B cell (primary cell): ENCODE measurements around the gene SAMSN1. TPM values are rescaled to one million over a fixed set of nuclear protein-coding genes. Genes with fewer than 3 reads are reported as not detected.

Source experiments
- ATAC-seq: fragments of 200-7000 bp; cut with Tn5 transposase; one replicate; pipeline ENCODE4 v1.10.0; 2021; ENCODE audit warnings: low read depth, mild to moderate bottlenecking, moderate number of reproducible peaks, moderate library complexity
- CTCF ChIA-PET: fragments of 350-600 bp; sonication (Branson Sonifier 250); formaldehyde crosslinking; loops from one replicate; lab custom pipeline; 2021; ENCODE audit warnings: antibody characterized with exemption, inconsistent platforms; lab: Charles Lee
- POLR2A ChIA-PET: fragments of 350-600 bp; sonication (Branson Sonifier 250); formaldehyde crosslinking; loops from one replicate; lab custom pipeline; 2021; ENCODE audit warnings: antibody characterized with exemption; lab: Charles Lee
- DNase-seq: peaks from one replicate; pipeline ENCODE4 v3.0.0; 2013
- H2AFZ ChIP-seq: 2 replicates; pipeline ENCODE4 v1.6.1; 2012; ENCODE audit warnings: mild to moderate bottlenecking, low read depth, low read length; ENCODE audit not compliant: insufficient read depth, poor library complexity, severe bottlenecking
- H3K27ac ChIP-seq, 2 donors: 1 replicate in 1 of 2; 2 replicates in 1 of 2; pipeline ENCODE4 v1.5.1; 2012 to 2013; ENCODE audit warnings: low read length in 2 of 2, mild to moderate bottlenecking in 2 of 2, moderate library complexity in 1 of 2
- H3K27me3 ChIP-seq, 4 experiments: fragments of 200-600 bp in 1 of 4; sonication (generic) in 1 of 4; replicated peaks in 1 of 4; 1 replicate in 2 of 4; 2 replicates in 2 of 4; pipeline versions ENCODE4 v1.6.1 to v1.7.0; 2013 to 2016; ENCODE audit warnings: low read length in 3 of 4, mild to moderate bottlenecking in 2 of 4, mixed read lengths in 1 of 4, moderate library complexity in 1 of 4; ENCODE audit not compliant: insufficient read depth in 4 of 4, control insufficient read depth in 3 of 4; ENCODE audit errors: control extremely low read depth in 1 of 4
- H3K36me3 ChIP-seq, 2 experiments: replicated peaks in 1 of 2; 1 replicate in 1 of 2; 2 replicates in 1 of 2; pipeline versions ENCODE4 v1.6.1 to v1.7.1; 2013; ENCODE audit warnings: low read length in 1 of 2; ENCODE audit not compliant: insufficient read depth in 2 of 2, control insufficient read depth in 1 of 2; ENCODE audit errors: control extremely low read depth in 1 of 2, extremely low read depth in 1 of 2
- H3K4me1 ChIP-seq, 2 donors: fragments of 200-600 bp in 1 of 2; sonication (generic) in 1 of 2; 1 replicate in 1 of 2; 2 replicates in 1 of 2; pipeline versions ENCODE4 v1.5.1 to v1.6.1; 2013 to 2017; ENCODE audit warnings: low read length in 2 of 2; ENCODE audit not compliant: control insufficient read depth in 2 of 2, insufficient read depth in 2 of 2
- H3K4me2 ChIP-seq: replicated peaks from 2 replicates; pipeline ENCODE3; 2012; ENCODE audit warnings: mild to moderate bottlenecking, low read depth, low read length; ENCODE audit not compliant: poor library complexity, severe bottlenecking
- H3K4me3 ChIP-seq, 5 experiments: fragments of 200-600 bp in 1 of 5; sonication (generic) in 1 of 5; 1 replicate in 3 of 5; 2 replicates in 2 of 5; pipeline versions ENCODE4 v1.5.1 to v1.7.0; 2011 to 2016; ENCODE audit warnings: low read length in 4 of 5, mild to moderate bottlenecking in 4 of 5, low read depth in 2 of 5, control low read depth in 1 of 5, moderate library complexity in 1 of 5; ENCODE audit not compliant: insufficient read depth in 1 of 5; ENCODE audit errors: control extremely low read depth in 1 of 5, extremely low read depth in 1 of 5
- H3K79me2 ChIP-seq: fragments of 200-600 bp; sonication (generic); one replicate; pipeline ENCODE4 v1.6.0; 2016; ENCODE audit warnings: low read length; ENCODE audit not compliant: control insufficient read depth, insufficient read depth
- H3K9ac ChIP-seq: fragments of 200-600 bp; sonication (generic); 2 replicates; pipeline ENCODE4 v1.6.1; 2017; ENCODE audit warnings: mild to moderate bottlenecking, low read length, moderate library complexity
- H3K9me3 ChIP-seq, 3 donors: one replicate each; pipeline versions ENCODE4 v1.6.1 to v1.7.1; 2013; ENCODE audit warnings: low read length in 2 of 3; ENCODE audit not compliant: control insufficient read depth in 2 of 3, insufficient read depth in 1 of 3; ENCODE audit errors: control extremely low read depth in 1 of 3
- H4K20me1 ChIP-seq: 2 replicates; pipeline ENCODE4 v1.6.0; 2012; ENCODE audit warnings: mild to moderate bottlenecking, low read length; ENCODE audit not compliant: insufficient read depth, control insufficient read depth, poor library complexity, severe bottlenecking
- H3K27ac Mint-ChIP-seq: one replicate; pipeline ENCODE4 v1.8.0; 2021; ENCODE audit warnings: mixed read lengths
- H3K27me3 Mint-ChIP-seq: one replicate; pipeline ENCODE4 v1.8.0; 2021; ENCODE audit warnings: mixed read lengths
- H3K4me1 Mint-ChIP-seq: one replicate; pipeline ENCODE4 v1.8.0; 2021; ENCODE audit warnings: mixed read lengths
- H3K4me3 Mint-ChIP-seq: one replicate; pipeline ENCODE4 v1.8.0; 2021; ENCODE audit warnings: mixed read lengths
- H3K9me3 Mint-ChIP-seq: one replicate; pipeline ENCODE4 v1.8.0; 2022; ENCODE audit warnings: mixed read lengths; ENCODE audit not compliant: insufficient read depth
- CTCF ChIP-seq: fragments of 200-600 bp; IDR thresholded peaks from one replicate; pipeline ENCODE4 v1.8.0; 2022; ENCODE audit warnings: antibody characterized with exemption, mild to moderate bottlenecking
- EZH2 ChIP-seq: IDR thresholded peaks from 2 replicates; pipeline ENCODE4 v1.6.1; 2012; ENCODE audit warnings: borderline replicate concordance, low read depth, mild to moderate bottlenecking, moderate library complexity, low read length; ENCODE audit not compliant: insufficient read depth, poor library complexity, severe bottlenecking
- WGBS: methylation state at CpG from one replicate; pipeline ENCODE4 v1.1.5; 2013; ENCODE audit warnings: missing lambda C conversion rate; ENCODE audit not compliant: insufficient coverage; 5-methylcytosine and 5-hydroxymethylcytosine counted together
- intact Hi-C: fragments of 100-400 bp; cut with micrococcal nuclease; formaldehyde crosslinking; loops from one replicate; pipeline ENCODE4 v1.10.0; 2022
- polyA plus RNA-seq: library from polyadenylated mRNA; depleted of rRNA; stranded (reverse); fragments of >200 nt; gene quantifications from 2 replicates; pipeline ENCODE4 v1.2.3, GENCODE V29; 2012
- total RNA-seq, 2 donors: library from RNA; stranded (reverse); fragments of 120-200 nt in 1 of 2; gene quantifications; 1 replicate in 1 of 2; 2 replicates in 1 of 2; pipeline versions ENCODE4 v1.2.3 to v1.2.4, GENCODE V29; 2013 to 2022

The SAMSN1 gene
- total and polyA plus RNA-seq, 2 donors (not counting 1 experiment from before 2014, with no cell fraction given): 8.7 to 53.1 TPM

GRCh38 chr21:14457762-14458161 lies 88.4 kb downstream of the SAMSN1 start:
- WGBS: 93% methylated on average over 2 of the region's 3 CpGs

GRCh38 chr21:14456911-14457310 lies 89.2 kb downstream of the SAMSN1 start:
- no peaks in the 10 kb centered on the region for H3K9me3 Mint-ChIP-seq
- no peak overlapping the region for H3K27ac ChIP-seq
- WGBS: no CpG with 5 or more reads among the region's 1 CpG
- ATAC-seq (no peak), DNase-seq (no peak)
- no peak overlapping the region for H3K4me2 ChIP-seq
- no peak overlapping the region for H3K27ac Mint-ChIP-seq
- ChIA-PET CTCF (interaction anchor here (0.6 to 1.7 kb wide), 2 partner anchors 85 to 281 kb away, joined by 4 to 5 read pairs; no protein-coding TSS in a partner anchor), POLR2A (no interaction called here)
- no peaks in the 10 kb centered on the region for H3K79me2 ChIP-seq
- H4K20me1 ChIP-seq: no peaks in the 10 kb centered on the region
- H3K9ac ChIP-seq: no peak overlapping the region
- no peaks in the 10 kb centered on the region for H3K36me3 ChIP-seq
- H3K4me1 Mint-ChIP-seq: peaks cover 5% of the 10 kb centered on the region
- no peaks in the 10 kb centered on the region for H3K27me3 ChIP-seq
- H2AFZ ChIP-seq: no peak overlapping the region
- no peak overlapping the region for H3K4me3 Mint-ChIP-seq
- no peak overlapping the region for H3K4me3 ChIP-seq
- intact Hi-C loops: no loop called here
- no peaks in the 10 kb centered on the region for H3K27me3 Mint-ChIP-seq
- no peaks in the 10 kb centered on the region for H3K4me1 ChIP-seq
- H3K9me3 ChIP-seq: no peaks in the 10 kb centered on the region
- no peak for TF ChIP-seq EZH2

More at GRCh38 chr21:14457762-14458161, 88.4 kb downstream of the SAMSN1 start:
- Histone ChIP-seq H3K36me3 (no peaks in the 10 kb centered on the region), H4K20me1 (no peaks in the 10 kb centered on the region), H3K27ac (no peak overlapping the region), H3K4me3 (no peak overlapping the region), H3K9ac (no peak overlapping the region), H3K4me2 (no peak overlapping the region), H2AFZ (no peak overlapping the region), H3K4me1 (no peaks in the 10 kb centered on the region), H3K79me2 (no peaks in the 10 kb centered on the region), H3K9me3 (no peaks in the 10 kb centered on the region), H3K27me3 (no peaks in the 10 kb centered on the region)
- H3K4me3 Mint-ChIP-seq: no peak overlapping the region
- ChIA-PET POLR2A (no interaction called here), CTCF (interaction anchor here (1.7 kb wide), 1 partner anchor 280 kb away, joined by 5 read pairs; no protein-coding TSS in a partner anchor)
- intact Hi-C loops: no loop called here
- H3K9me3 Mint-ChIP-seq: no peaks in the 10 kb centered on the region
- no peak for ATAC-seq
- H3K27ac Mint-ChIP-seq: no peak overlapping the region
- H3K27me3 Mint-ChIP-seq: no peaks in the 10 kb centered on the region
- TF ChIP-seq EZH2 (no peak), CTCF (no peak)
- peaks cover 5% of the 10 kb centered on the region for H3K4me1 Mint-ChIP-seq
- DNase-seq: no peak
